ENCODE results near the gene KRT76.
"Not testable (repeated sequence)": the region's sequence is repeated elsewhere in the genome, so short reads cannot be mapped to it uniquely, and the experiment has no call there.

The KRT76 gene

DNA sequence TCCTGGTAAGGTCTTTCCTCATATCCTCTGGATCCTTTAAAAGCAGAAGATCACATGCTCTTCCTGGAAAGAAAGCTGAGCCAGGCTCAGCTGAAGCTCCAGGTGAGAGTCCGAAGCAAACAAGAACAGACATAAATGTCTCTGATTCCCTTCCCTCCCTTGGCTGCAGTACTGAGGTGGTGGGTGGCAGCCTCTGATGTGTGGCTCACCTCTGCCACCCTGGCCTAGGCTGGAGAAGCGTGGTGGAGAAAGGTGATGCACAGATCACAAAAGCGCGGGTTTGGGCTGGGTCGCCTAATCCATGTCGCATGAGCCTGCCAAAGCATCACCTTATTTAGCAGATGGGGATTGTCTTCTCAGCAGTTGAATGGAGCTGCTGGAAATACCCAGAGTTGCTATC, 2.8 kb upstream of the KRT76 start:
- FAIRE-seq, result no peak

DNA sequence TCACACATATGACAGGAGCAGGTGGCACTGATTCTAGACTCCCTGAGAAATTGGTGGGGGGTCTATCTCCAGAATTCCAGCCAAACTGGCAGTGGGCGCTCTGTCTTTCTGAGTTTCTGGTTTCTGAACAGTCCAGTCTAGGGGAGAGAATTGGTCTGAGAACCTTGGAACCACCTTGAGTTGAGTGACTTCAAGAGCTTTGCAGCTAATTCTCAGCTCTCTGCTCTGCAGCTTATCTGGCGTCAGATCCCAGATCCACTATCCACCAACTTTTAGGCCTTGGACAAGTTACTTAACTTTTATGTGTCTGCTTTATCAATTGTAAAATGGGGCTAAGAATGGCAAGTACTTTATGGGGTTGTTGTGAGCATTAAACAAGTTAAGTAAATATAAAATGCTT, 1.7 kb upstream of the KRT76 start:
- no peak for FAIRE-seq

DNA sequence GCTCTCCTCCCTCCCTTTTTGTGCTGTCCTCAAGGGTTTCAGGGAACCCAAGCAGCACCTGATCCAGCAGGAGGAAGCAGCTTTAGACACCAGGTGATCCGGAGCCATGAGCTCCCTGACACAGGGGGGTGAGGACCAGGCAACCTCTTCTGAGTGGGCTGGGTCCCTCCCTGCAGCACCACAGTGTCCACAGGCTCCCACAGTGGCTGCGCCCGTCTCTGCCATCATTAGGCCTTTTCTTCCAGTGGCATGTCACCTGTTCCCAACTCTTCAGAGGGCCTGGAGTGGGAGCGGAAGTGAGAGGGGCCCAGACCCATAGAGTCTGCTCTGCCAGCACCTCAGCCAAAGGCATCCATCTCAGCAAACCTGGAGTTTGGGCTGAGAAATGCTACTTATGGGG, 421 bp upstream of the KRT76 start:
- FAIRE-seq, result no peak

DNA sequence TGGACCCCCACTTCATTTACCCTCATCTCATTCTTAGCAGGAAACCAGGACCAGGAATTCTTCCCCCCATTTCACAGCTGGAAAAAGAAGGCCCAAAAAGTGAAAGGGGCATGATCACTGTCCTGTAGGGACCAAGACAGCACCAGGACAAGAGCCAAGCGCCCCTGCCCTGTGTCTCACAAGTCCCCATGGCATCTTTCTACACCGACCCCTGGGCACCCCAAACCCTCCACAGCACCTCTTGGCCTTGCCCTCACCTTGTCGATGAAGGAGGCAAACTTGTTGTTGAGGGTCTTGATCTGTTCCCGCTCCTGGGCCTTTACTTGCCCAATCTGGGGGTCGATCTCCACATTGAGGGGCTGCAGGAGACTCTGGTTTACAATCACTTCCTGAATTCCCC, 710 bp downstream of the KRT76 start:
- FAIRE-seq, result no peak

DNA sequence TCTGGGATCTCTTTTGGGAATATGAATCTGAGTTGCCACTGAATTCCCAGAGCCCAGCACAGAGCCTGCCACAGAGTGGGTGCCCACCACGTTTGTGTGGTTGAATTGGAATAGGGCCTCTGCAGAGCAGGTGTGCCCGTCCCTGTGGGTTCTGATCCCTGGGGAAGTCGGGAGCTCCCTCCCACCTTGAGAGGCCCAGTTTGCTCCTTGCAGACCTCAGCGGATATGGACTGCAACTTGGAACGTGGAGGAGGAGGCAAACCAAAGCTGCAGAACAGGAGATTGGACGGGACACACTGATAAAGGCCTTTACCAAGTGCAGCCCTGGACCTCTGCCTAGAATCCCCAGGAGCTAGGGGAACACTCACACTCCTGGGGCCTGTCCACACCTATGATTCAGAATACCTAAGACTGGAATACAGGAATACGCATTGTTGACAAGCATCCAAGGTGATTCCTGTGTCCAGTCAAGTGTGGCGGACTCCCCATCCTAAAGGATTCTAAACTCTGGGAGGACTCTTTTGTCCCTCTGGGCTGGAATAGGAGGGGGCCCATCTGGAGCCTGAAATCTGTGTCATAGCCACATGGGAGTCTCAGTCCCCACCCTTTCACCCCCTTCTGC, 2.4 kb downstream of the KRT76 start:
- no peak for FAIRE-seq

DNA sequence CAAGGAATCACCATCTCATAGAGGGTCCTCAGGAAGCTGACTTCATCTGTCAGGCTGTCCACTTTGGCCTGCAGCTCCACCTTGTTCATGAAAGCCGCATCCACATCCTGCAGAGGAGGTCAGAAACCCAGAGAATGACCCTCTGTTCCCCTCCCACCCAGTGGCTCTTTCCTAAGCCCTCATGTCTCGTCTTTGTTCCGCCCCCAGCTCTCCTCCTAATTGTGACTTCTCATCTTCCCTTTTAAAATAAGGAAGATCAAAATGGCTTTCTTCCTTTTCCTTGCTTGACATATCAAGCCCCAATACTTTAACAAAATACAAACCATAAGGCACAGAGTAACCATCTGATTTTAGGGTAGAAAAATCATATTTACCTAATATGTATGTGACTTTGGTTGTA, 4.4 kb downstream of the KRT76 start:
- no peak for FAIRE-seq

DNA sequence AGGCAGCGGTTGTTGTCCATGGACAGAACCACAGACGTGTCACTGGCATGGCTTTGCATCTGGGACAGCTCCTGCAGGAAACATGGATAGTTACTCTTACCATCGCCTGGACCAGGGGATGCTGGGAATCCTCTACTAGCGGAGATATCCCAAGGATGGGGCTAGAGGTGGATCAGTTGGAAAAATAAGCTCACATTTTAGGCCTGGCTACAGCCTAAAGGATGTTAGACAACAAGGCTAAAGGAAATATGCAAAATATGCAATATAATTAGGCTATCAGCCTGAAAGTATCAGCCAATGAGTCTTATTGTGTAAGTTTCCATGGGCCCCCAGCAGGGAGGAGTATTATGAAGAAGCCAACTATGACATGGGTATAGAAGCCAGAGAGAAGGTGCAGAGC, 5.0 kb downstream of the KRT76 start:
- no peak for FAIRE-seq

DNA sequence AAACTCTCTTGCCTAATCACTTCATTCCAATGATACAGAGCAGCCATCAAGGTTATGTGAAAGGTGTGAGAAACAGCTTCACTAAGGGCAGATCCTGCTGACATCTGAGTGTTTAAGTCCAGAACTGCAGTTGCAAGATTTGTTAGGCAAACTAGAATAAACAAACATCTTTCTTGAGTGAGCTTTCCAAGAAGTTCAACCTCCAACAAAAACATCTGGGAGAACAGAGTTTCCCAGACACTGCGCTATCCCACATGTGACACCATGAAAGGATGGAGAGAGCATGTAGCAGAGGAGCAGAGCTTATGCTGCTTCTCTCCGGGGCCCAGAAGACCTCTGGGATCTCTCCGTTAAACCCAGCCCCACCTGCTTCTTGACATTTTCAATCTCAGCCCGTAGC, 5.6 kb downstream of the KRT76 start:
- no peak for FAIRE-seq

DNA sequence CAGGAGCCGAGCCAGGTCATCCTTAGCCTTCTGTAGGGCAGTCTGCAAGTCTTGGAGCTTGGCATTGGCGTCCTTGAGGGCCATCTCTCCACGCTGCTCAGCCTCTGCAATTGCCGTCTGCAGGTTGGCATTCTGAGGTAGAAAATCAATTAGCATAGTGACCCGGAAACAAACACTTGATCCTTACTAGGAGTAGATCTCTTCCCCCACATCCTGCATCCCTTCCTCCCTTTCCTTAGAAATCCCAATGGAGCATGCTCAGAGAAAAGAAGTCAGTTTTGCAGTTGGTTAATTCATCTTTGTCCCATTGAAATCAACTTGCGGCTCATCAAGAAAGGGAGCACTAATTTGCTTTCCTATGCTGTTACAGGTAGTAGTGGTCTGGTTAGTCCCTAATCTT, 6.1 kb downstream of the KRT76 start:
- FAIRE-seq, result no peak

DNA sequence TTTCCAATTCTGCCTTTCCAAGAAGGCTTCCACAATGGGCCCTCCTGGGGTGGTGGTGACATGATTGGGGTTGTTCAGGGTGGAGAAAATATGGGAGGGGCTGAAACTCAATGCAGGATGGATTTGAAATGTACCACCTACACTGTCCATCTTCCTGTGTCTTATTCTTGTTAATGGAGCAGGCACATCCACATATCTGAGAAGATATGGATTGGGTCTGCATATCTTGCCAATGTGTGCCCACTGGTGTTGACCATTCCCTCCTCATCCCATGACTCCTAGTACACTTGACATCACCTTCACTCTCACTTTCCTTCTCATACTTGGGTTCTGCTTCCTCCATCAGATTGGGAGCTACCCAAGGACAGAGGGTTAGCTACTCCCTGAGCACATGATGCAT, 7.2 kb downstream of the KRT76 start:
- FAIRE-seq, result no peak

DNA sequence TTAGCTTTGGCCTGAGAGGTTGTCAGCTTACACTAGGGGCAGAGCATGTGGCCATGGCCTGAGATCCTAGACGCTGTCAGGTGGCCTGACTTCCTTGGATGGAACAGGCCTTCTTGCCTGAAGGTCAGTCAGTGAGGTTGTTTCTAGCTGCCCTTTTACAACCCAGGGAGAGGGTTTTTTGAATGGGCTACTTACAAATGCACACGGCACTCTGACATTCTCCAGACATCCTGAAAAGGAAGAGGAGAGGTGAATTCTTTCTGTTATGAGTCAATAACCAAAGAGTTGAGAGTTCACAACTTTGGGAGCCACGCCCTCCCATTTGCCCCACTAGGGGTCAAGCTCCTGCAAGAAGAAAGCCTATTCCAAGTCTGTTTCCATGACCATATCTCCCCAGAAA, 7.8 kb downstream of the KRT76 start:
- no peak for FAIRE-seq

DNA sequence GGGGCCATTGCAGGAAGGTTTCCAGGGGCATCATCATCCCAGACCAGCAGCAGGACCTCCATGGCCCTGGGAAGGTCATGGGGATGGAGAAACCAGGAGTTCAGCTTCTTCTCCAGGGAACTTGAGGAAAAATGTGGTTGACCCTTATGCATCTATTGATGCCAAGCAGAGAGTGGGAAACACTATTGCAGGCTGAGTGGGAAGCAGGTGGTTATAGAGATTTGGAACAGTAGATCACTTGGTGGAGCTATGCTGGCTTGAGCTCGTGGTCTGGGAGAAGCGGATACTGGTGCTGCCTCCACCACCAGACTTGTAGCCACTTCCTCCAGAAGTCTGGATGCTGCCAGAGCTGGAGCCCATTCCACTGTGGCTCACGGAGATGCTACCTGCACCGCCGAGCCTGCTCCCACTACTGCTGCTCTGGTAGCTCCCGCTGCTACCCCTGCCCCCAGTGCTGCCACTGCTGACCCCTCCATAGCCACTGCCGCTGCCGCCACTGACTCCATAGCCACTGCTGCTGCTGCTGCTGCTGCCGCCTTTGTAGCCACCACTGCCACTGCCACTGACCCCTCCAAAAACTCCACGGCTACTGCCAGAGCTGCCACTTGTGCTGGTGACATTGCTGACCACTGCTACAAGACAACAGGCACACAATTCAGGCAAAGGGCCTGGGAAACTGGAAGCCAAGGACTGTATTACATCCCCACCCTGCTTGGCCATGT, 8.5 kb downstream of the KRT76 start:
- no peak for FAIRE-seq

DNA sequence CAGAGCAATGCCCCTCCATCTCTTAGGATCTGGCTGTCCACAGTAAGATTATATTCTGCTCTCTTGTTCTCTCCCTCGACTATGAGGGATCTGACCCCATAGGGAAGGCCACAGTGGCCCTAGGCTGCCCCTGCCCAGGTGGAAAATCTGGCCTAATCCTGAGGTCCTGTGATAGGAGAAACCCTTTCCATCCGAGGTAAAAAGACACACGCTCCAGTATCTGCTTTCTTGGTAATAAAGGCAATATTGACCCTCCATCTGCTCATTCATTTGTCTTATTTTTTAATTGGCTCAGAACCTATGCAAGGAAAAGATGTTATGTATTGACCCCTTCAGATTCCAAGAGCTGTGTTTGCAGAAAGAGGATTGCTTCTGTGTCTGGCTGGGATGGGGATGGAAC, 9.7 kb downstream of the KRT76 start:
- FAIRE-seq, result no peak

DNA sequence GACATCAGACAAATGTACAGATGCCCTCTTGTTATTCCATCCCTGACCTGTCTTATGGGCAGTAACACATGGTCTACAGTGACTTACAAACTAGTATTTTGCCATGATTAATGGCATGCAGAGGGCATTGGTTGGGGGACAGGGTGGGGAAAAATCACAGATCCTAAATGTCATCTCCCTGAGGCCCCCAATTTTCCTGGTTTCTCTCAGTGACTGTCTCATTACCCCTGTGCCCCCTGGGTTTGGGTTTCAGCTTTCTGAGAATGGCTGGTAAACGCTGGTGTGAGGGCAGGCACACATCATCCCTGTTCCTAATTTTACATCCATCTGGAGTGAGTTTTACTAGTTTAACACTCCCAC, 10.1 kb downstream of the KRT76 start:
- no peak for FAIRE-seq

DNA sequence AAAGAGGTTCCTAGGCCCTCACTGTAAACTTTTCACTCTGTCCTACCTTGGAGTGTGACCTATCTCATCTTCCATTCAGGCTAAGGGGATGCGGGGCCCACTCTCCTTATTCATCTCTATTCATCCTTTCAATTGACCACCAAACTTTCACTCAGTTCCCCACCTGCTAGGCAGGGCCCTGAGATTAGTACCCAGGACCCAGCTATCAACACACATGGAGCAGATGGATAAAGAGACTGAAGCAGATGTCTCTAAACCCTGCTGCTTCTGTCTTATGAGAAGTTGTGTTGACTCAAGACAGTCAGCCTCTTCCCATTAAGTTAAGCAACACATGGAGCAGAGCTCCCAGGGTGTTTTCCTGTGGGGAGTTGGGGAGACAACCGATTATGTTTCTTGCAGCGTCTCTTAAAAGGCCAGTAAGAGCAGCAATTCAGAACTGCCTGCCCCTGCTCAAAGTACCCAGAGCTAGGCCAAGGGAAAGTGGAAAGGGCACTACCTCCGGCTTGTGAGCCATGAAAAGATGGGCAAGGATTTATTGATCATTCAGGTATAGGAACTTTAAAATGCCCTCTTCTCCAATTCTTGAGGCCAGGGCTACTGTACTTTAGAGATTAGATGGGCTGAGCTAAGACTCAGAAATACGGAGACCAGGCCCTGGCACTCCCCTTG, 10.7 kb downstream of the KRT76 start:
- FAIRE-seq, result no peak

DNA sequence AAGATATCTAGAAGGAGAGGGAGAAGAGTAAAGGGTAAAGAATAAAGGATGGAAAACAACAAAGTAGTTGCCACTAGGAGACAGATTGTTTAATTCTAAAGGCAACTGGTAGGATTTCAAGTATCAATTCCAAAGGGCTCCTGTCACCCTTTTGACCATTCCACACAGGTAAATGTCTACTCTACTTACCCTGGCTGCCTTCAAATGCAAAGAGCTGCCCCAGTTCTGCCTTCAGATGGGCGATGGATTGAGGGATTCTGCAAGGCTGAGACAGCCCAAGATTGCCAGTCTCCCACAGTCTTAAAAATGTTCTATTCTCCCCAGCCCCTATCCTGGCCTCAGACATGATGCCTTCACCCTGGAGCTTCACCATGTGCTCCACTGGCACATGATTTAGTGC, 11.4 kb downstream of the KRT76 start:
- FAIRE-seq, result no peak

DNA sequence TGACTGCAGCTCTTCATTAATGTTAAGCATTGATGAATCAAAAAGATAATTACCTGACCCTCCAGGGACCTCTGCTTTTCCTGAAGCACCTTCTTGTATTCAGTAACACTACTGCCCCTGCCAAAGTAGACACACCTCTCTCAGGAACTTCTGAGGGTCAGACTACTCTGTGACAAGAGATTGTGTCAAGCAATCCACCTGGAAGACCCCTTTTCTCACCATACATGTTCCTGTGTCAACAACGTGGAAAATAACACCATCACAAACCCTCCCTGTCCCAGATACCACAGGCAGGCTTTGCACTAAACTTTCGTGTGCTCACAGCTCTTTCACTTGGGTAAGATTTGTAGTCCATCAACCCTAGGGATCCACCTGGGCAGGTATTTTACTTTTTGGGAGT, 13.2 kb downstream of the KRT76 start:
- no peak for FAIRE-seq

DNA sequence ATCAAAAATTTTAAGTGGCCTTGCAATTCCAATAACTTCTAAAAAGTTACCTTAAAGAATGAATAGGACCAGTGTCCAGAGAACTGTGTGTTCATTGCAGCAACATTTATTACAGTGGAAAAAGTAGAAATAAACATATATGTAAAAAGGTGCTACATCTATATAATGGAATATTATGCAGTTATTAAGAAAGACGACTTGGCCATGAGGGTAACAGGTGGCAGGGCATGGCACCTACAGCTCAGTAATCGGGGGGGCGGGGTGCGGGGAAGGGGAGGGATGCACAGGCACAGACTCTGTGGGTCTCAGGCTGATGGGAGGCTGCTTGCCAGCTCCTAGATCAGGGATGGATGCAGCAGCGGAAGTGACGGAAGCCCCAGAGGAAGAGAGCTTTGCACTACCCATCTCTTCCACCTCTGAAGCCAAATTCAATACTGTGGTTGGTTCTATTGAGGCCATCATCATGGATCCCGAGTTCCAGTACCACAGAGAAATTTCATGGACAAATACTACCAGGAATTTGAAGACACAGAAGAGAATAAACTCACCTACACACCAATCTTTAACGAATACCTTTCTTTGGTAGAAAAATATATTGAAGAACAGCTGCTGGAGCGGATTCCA, 14.0 kb downstream of the KRT76 start:
- no peak for FAIRE-seq

DNA sequence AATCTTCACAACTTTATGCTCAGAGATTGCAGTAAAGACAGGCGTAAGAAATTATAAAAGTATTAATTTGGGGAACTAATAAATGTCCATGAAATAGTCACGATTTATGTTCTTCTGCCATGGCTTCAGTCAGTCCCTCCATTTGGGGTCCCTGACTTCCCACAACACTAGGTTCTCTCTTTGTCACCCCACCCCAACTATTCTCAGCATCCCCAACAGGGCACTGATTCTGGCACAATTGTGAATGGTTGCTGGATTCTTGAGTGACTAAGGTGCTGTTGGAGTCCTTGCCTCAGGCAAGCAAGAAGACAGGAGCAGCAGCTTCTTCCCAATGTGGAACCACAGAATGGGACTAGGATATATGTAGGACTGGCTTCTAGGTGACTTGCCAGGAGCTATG, 15.3 kb downstream of the KRT76 start:
- FAIRE-seq, result no peak

DNA sequence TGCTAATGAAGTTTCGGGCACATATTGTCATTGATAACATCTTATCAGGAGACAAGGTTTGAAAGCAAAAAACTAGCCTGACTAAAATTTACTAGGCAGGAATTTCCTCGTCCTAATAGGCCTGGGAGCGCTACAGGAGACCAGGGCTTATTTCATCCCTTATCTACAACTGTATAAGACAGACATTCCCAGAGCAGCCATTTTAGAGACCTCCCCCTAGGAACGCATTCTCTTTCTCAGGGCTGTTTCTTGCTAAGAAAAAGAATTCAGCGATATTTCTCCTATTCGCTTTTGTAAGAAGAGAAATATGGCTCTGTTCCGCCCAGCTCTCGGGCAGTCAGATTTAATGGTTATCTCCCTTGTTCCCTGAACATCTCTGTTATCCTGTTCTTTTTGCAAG, 15.9 kb downstream of the KRT76 start:
- not testable (repeated sequence) for FAIRE-seq

DNA sequence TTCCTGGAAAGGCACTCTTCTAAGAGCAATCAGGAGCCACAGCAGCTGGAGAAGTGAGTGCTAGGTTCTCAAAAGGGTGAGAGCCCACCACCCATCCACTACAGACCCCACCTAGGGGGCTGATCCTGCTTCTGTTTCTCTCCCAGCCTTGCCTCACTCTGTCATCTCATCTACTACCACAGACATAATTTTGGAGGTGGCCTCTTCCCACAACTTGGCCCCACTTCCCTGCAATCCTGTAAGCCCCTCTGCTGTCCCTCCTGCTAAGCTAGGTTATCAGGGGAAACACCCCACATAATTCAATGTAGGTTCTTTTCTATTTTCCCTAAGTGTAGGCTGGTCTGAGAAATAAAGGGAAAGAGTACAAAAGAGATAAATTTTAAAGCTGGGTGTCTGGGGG, 16.5 kb downstream of the KRT76 start:
- no peak for FAIRE-seq

DNA sequence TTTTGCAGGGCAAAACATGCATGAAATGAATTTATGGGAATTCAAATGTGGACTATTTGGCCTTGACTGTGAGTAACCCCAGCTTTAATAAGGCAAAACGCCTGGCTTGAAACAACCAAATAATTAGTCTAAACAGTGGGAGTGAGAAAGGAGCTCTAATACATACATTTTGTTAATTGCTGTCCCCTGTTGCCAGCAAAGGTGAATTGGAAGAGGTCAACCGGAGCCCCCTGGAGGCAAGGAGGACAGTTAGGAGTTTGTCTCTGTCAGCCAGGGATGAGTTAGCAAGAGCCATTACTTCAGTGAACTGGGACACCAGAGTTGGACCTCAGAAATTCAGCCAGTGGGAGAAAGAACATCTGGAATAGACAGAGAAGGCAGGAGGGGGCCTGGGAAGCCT, 17.4 kb downstream of the KRT76 start:
- FAIRE-seq, result no peak

DNA sequence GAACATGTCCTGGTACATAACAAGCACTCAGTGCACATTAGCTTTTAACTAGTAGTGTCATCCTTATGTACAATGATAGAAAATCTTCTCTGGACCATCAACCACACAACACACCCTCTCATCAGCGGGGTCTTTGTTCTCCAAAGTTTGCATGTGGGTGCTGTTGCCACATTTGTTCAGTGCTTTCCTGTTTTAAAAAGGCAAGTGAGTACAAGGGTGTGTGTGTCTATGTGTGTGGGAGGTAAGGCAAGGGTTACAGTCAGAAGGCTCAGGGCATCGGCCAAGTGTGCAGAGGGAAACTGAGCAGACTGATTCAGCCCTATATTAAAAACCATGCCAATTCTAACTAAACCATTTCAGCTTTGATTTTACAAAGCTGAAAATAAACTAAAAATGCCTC, 17.9 kb downstream of the KRT76 start:
- no peak for FAIRE-seq
